Measurements from ENCODE around the gene RBM4B.

Gene RBM4B

DNA sequence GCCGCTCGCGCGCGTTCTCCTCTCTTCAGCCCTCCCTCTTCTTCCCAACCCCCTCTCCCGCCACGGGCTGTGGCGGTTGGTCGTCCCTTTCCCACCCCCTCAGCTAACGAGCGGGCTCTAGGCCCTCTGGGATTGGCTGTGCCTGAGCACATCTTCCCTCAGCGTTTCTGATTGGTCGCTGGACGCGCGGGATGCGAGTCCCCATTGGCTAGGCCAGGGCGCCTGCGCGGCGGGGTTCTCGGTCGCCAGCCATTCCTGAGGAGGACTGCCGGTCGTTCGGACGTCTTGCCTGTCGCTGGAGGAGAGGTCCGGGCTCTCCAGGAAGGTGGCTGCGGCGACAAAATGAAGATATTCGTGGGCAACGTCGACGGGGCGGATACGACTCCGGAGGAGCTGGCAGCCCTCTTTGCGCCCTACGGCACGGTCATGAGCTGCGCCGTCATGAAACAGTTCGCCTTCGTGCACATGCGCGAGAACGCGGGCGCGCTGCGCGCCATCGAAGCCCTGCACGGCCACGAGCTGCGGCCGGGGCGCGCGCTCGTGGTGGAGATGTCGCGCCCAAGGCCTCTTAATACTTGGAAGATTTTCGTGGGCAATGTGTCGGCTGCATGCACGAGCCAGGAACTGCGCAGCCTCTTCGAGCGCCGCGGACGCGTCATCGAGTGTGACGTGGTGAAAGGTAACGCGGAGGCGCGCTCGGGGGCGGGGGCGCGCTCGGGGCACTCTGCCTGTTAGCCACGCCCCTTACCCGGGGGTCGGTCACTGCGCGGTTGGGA lies 61.1 kb downstream of the RBM4B start, which contains the start of gene RBM14:
TSS of gene RBM14 (plus strand) at position 252 of the 776 bp plus-strand sequence. CDS start at position 343, 91 bp downstream.
- in situ Hi-C loops (cut with MboI; ENCODE audit: low sequenced_read_pairs) = no loop called here
